Liver (tissue), 9 donors: ENCODE measurements around the gene TNK1. TPM values are rescaled to one million over a fixed set of nuclear protein-coding genes. Genes with fewer than 3 reads are reported as not detected.

Experiments
- DNase-seq: peaks from one replicate; pipeline ENCODE4 v3.0.0-alpha.2; 2017; ENCODE audit warnings: low spot score
- H3K27ac ChIP-seq, 2 donors: one replicate each; pipeline ENCODE4 v1.7.0; 2013; ENCODE audit warnings: inconsistent platforms in 2 of 2, low read length in 2 of 2, control low read depth in 1 of 2, low read depth in 1 of 2, mild to moderate bottlenecking in 1 of 2
- H3K27me3 ChIP-seq, 4 donors: one replicate each; pipeline versions ENCODE4 v1.6.1 to v1.7.0; 2013; ENCODE audit warnings: low read length in 3 of 4, inconsistent platforms in 1 of 4, mild to moderate bottlenecking in 1 of 4, moderate library complexity in 1 of 4; ENCODE audit not compliant: control insufficient read depth in 4 of 4, insufficient read depth in 4 of 4
- H3K36me3 ChIP-seq, 4 donors: one replicate each; pipeline versions ENCODE4 v1.6.1 to v1.7.0; 2013; ENCODE audit warnings: low read length in 3 of 4, mild to moderate bottlenecking in 3 of 4, low read depth in 1 of 4, moderate library complexity in 1 of 4; ENCODE audit not compliant: control insufficient read depth in 4 of 4, insufficient read depth in 3 of 4
- H3K4me1 ChIP-seq, 4 donors: one replicate each; pipeline versions ENCODE4 v1.6.1 to v1.7.0; 2013; ENCODE audit warnings: low read length in 3 of 4, mild to moderate bottlenecking in 3 of 4, moderate library complexity in 1 of 4; ENCODE audit not compliant: control insufficient read depth in 4 of 4, insufficient read depth in 4 of 4
- H3K4me3 ChIP-seq, 3 donors: one replicate each; pipeline versions ENCODE4 v1.6.1 to v1.7.0; 2013; ENCODE audit warnings: low read length in 3 of 3, control low read depth in 1 of 3, low read depth in 1 of 3, mild to moderate bottlenecking in 1 of 3
- H3K9ac ChIP-seq, 2 donors: one replicate each; pipeline ENCODE4 v1.7.0; 2013; ENCODE audit warnings: low read length in 2 of 2, mild to moderate bottlenecking in 2 of 2, moderate library complexity in 2 of 2, control low read depth in 1 of 2, low read depth in 1 of 2
- H3K9me3 ChIP-seq, 4 donors: one replicate each; pipeline versions ENCODE4 v1.6.1 to v1.7.0; 2013; ENCODE audit warnings: low read length in 3 of 4; ENCODE audit not compliant: control insufficient read depth in 4 of 4
- ATF3 ChIP-seq: IDR thresholded peaks from 2 replicates; pipeline ENCODE4 v1.6.1; 2016; ENCODE audit warnings: antibody characterized with exemption
- CTCF ChIP-seq: fragments of 150-350 bp; IDR thresholded peaks from 2 replicates; pipeline ENCODE4 v1.5.1; 2017; ENCODE audit warnings: improper control_type of control experiment, low read depth, low read length; ENCODE audit not compliant: missing input control
- EGR1 ChIP-seq, 2 donors: IDR thresholded peaks; 2 replicates each; pipeline ENCODE4 v1.6.1; 2016 to 2018; ENCODE audit warnings: antibody characterized with exemption in 2 of 2, low read depth in 2 of 2
- FOXA1 ChIP-seq: IDR thresholded peaks from 2 replicates; pipeline ENCODE4 v1.6.1; 2016; ENCODE audit warnings: antibody characterized with exemption
- FOXA2 ChIP-seq: IDR thresholded peaks from 2 replicates; pipeline ENCODE4 v1.6.1; 2016; ENCODE audit warnings: antibody characterized with exemption
- GABPA ChIP-seq, 2 donors: IDR thresholded peaks in 1 of 2; conservative IDR thresholded peaks in 1 of 2; 2 replicates each; pipeline ENCODE4 v1.6.1; 2016; ENCODE audit warnings: antibody characterized with exemption in 2 of 2, mild to moderate bottlenecking in 1 of 2, moderate library complexity in 1 of 2
- HNF4A ChIP-seq, 2 donors: conservative IDR thresholded peaks; 2 replicates each; pipeline ENCODE4 v1.6.1; 2016; ENCODE audit warnings: antibody characterized with exemption in 2 of 2, mild to moderate bottlenecking in 2 of 2
- HNF4G ChIP-seq: IDR thresholded peaks from 2 replicates; pipeline ENCODE4 v1.6.1; 2016; ENCODE audit warnings: antibody characterized with exemption
- JUND ChIP-seq, 2 donors: IDR thresholded peaks; 2 replicates each; pipeline ENCODE4 v1.6.1; 2016; ENCODE audit warnings: antibody characterized with exemption in 2 of 2
- MAX ChIP-seq: IDR thresholded peaks from 2 replicates; pipeline ENCODE4 v1.6.1; 2016; ENCODE audit warnings: antibody characterized with exemption
- NR2F2 ChIP-seq: IDR thresholded peaks from 2 replicates; pipeline ENCODE4 v1.6.1; 2016; ENCODE audit warnings: antibody characterized with exemption
- RAD21 ChIP-seq, 2 donors: IDR thresholded peaks; 2 replicates each; pipeline ENCODE4 v1.6.1; 2016; ENCODE audit warnings: antibody characterized with exemption in 2 of 2, mild to moderate bottlenecking in 2 of 2
- REST ChIP-seq: IDR thresholded peaks from 2 replicates; pipeline ENCODE4 v1.6.1; 2016; ENCODE audit warnings: antibody characterized with exemption, mild to moderate bottlenecking
- RXRA ChIP-seq, 2 donors: IDR thresholded peaks; 2 replicates each; pipeline ENCODE4 v1.6.1; 2017 to 2018; ENCODE audit warnings: antibody characterized with exemption in 2 of 2, mild to moderate bottlenecking in 1 of 2
- SP1 ChIP-seq: IDR thresholded peaks from 2 replicates; pipeline ENCODE4 v1.6.1; 2018; ENCODE audit warnings: antibody characterized with exemption, mild to moderate bottlenecking
- TAF1 ChIP-seq: conservative IDR thresholded peaks from 2 replicates; pipeline ENCODE4 v1.6.1; 2016; ENCODE audit warnings: antibody characterized with exemption, mild to moderate bottlenecking
- YY1 ChIP-seq: IDR thresholded peaks from 2 replicates; pipeline ENCODE4 v1.6.1; 2016; ENCODE audit warnings: antibody characterized with exemption, mild to moderate bottlenecking
- ZBTB33 ChIP-seq: IDR thresholded peaks from 2 replicates; pipeline ENCODE4 v1.6.1; 2016; ENCODE audit warnings: antibody characterized with exemption
- WGBS: extraction: QIAGEN DNeasy Blood & Tissue Kit; methylation state at CpG from one replicate; pipeline ENCODE4 v1.1.7; 2013; 5-methylcytosine and 5-hydroxymethylcytosine counted together
- polyA plus RNA-seq, 2 donors: library from polyadenylated mRNA; stranded (reverse) in 1 of 2; unstranded in 1 of 2; fragments of 200-250 nt in 1 of 2; fragments of >200 nt in 1 of 2; fragmentation: Nextera tagmentation in 1 of 2; extraction: Ambion mirVana in 1 of 2; gene quantifications; one replicate each; pipeline versions ENCODE4 v1.2.1 to v1.2.3, GENCODE V29; 2013 to 2015
- total RNA-seq, 2 donors: library from RNA; depleted of rRNA; stranded (reverse); fragments of >200 nt; gene quantifications; one replicate each; pipeline ENCODE4 v1.2.3, GENCODE V29; 2014
- donor health status: healthy.
- donor health status: healthy.
- donor health status: healthy.
- donor health status: healthy.
- donor health status: healthy.

TNK1 gene
- total and polyA plus RNA-seq, 4 donors: 0.05 to 3.5 (median 2.5) TPM

- Histone ChIP-seq H3K27ac (no peak overlapping the region), H3K9ac (no peak overlapping the region), H3K9me3 (no peaks in the 10 kb centered on the region), H3K27me3 (no peaks in the 10 kb centered on the region), H3K4me1 (peaks cover 4 to 8% (median 7%) of the 10 kb centered on the region in 4 donors), H3K36me3 (no peaks in the 10 kb centered on the region), H3K4me3 (no peak overlapping the region)
- 84% methylated on average over 13 of the region's 13 CpGs for whole genome bisulfite sequencing
- DNase-seq: no peak
- TF ChIP-seq EGR1 (IDR thresholded peaks at IDR 0.05; ENCODE audit: low read depth in 2 of 2): no peak
- no peak for TF ChIP-seq HNF4G
- TF ChIP-seq JUND (IDR thresholded peaks at IDR 0.05): no peak
- no peak for TF ChIP-seq ZBTB33
- TF ChIP-seq GABPA (IDR thresholded peaks at IDR 0.05 in 1 of 2, conservative IDR thresholded peaks at IDR 0.05 in 1 of 2): no peak
- TF ChIP-seq MAX: no peak
- no peak for TF ChIP-seq HNF4A (conservative IDR thresholded peaks at IDR 0.05)
- no peak for TF ChIP-seq FOXA2
- TF ChIP-seq YY1: no peak
- no peak for TF ChIP-seq SP1
- TF ChIP-seq ATF3: no peak
- no peak for TF ChIP-seq RXRA (IDR thresholded peaks at IDR 0.05)
- TF ChIP-seq REST: no peak
- TF ChIP-seq CTCF: no peak
- TF ChIP-seq NR2F2: no peak
- no peak for TF ChIP-seq TAF1
- TF ChIP-seq RAD21 (IDR thresholded peaks at IDR 0.05): no peak
- no peak for TF ChIP-seq FOXA1
Observed at GRCh38 chr17:7407082-7407481, 26.2 kb downstream of the TNK1 start.
